DMS114 treated with DMSO at 0.1 percent for 48 hours (cell line): ENCODE measurements around the gene ANKRD23.
"Not testable (repeated sequence)": the region's sequence is repeated elsewhere in the genome, so short reads cannot be mapped to it uniquely, and the experiment has no call there.

Experiments
- DNase-seq: peaks from one replicate; lab custom pipeline; 2025; ENCODE audit not compliant: unreplicated experiment; lab: John Stamatoyannopoulos, UW

The ANKRD23 gene

GRCh38 chr2:96801005-96801785, 42.6 kb downstream of the ANKRD23 start:
- peak; percentile 15 for DNase-seq

DNA sequence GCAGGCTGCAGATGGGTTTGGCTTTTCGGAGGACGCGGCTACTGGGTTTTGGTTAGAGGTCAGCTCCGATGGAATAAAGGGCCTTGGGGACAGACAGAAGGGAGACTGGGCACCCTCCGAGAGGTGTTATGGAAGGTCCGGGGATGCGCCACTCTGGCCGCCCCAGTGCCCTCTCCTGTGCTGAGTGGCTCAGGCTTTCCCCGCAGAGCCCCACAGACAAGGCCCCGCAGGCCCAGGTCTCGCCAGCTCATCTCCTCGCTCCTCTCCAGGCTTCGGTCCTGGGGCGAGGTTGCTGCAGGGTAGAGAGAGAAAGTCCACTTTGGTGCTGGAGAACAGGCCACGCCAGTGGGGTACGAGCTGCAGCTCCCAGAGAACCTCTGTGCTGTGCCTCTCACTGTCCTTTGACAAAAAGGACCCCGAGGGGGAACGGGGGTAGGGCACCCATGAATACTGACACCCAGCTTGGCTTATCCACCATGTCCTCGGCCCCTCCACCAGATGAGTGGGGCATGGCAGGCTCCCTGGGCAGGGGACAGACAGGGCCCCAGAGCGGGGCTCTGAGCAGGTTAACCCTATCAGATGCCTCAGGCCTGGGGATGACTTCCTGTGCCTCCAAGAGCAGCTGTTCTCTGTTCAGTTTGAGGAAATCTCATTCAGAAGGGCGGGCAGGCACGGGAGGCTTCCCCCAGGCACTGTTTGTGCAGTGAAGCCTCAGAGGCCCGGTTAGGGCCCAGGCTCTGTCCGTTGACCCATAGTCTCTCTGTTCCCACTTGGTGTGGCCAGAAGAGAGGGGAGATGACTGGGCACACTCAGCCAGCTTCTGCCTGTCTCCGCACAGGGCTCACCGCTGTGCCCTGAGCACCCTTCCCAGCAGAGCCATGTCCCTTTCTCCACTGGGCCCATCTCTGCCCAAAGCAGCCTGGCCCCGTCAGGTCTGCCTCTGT, 43.5 kb downstream of the ANKRD23 start:
- no peak for DNase-seq

GRCh38 chr2:96799623-96799935, 44.2 kb downstream of the ANKRD23 start:
- DNase-seq, result no peak

DNA sequence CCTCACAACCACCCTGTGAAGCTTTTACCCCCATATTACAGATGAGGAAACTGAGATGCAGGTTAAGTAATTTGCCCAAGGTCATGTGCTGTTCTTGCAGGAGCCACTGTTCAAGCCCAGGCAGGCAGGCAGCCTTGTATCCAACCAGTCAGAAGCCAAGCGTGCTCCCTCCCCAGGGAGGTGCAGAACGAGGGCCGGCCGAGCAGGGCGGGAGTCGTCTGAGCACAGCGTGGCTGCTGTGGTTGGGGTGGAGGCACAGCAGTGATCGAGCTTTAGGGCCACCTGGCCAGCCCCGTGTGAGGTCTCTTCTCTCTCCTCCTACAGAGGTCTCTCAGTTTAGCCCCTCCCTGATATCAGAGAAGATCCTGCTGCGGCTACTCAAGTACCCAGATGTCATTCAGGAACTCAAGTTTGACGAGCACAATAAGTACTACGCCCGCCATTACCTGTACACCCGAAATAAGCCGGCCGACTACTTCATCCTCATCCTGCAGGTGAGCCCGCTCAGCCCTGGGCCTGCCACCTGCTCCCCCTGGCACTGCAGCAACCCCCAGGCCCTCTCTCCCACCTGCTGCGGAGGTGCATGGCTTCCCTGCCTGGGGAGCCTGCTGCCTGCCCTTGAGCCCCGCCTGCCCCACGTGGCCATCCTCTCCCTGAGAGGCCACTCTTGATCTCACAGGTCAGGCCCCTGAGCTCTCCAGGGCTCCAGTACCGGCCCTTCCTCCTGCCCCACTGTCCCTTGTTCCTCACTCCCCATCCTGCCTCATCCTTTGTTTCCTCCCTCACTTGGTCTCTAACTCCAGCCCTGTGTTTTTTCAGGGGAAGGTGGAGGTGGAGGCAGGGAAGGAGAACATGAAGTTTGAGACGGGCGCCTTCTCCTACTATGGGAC, 44.8 kb downstream of the ANKRD23 start:
- no peak for DNase-seq

- DNase-seq, result no peak
Measured at GRCh38 chr2:96797066-96797625, 46.7 kb downstream of the ANKRD23 start.

- not testable (repeated sequence) for DNase-seq
Measured at GRCh38 chr2:96796497-96796896, 47.3 kb downstream of the ANKRD23 start.

- no peak for DNase-seq
Measured at GRCh38 chr2:96795076-96795475, 48.7 kb downstream of the ANKRD23 start.

DNA sequence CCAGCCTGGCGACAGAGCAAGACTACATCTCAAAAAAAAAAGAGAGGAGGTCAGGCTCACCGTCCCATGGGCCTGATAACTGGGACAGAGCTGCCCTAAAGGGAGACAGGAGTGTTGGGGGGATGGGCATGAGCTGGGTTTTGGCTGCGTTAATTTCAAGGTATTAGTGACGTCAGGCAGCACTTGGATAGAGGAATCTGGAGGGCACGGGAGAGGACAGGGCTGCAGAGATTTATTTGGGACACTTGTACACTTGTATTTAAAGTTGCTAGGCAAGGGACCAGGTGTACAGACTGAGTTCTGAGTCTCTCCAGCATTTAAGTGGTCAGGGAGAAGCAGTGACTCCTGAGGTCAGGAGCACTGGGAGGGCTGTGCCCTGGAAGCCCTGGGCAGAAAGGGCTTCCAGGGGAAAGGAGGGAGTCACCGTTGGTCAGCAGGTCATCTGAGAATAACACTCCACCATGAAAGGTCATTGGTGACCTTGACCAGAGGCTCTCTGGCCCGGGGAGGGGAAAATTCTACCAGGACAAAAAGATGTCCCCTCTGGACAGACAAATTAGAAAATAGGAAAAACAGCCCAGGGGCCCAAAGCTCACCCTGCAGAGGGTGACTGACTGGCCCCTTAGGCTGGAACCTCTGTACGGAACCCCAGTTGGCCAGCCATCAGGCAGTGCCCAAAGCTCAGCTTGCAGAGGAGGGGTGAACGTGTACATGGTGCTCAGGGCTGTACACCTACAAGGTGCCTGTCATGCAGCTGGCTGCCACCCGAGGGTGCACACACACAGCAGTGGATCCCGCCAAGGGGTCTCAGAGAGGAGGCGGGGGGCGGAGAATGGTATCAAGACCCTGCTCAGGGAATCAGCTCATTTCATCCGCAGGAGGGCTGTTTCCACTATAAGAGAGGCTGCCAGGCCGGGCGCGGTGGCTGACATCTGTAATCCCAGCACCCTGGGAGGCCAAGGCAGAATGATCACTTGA, 50.8 kb downstream of the ANKRD23 start:
- DNase-seq, result no peak

DNA sequence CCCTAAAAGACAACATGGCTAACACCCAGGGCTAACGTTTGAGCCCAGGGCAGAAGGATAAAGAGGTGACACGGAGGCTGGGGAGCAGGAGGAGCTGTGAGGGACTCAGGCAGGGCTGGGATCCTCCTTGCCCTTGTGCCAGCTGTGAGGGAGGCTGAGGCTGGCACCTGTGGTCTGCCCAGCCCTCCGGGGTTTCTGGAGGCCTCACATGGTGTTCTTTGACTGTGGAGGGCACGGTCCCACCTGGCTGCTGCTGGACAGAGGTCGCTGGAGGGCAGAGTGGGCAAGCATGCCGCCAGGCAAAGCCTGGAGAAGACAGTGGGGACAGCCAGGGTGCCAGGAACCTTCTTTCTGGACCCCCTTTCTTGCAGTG, 54.6 kb downstream of the ANKRD23 start:
- DNase-seq, result no peak

- no peak for DNase-seq
Measured at GRCh38 chr2:96788442-96789244, 55.2 kb downstream of the ANKRD23 start.
